Fibroblast of lung (primary cell): ENCODE measurements around the gene POGLUT2. TPM values are rescaled to one million over a fixed set of nuclear protein-coding genes. Genes with fewer than 3 reads are reported as not detected.
A peak's percentile ranks its signal among the peaks of the same experiment; 100 is the strongest.

Experiments used
- DNase-seq, 2 donors: peaks; one replicate each; pipeline versions ENCODE4 v3.0.0 to v3.0.0-alpha.2; 2010; ENCODE audit warnings: low read depth in 2 of 2
- H2AFZ ChIP-seq: 2 replicates; pipeline ENCODE4 v1.5.1; 2012; ENCODE audit warnings: low read length, control low read depth, inconsistent platforms
- H3K27ac ChIP-seq: 2 replicates; pipeline ENCODE4 v1.5.1; 2011; ENCODE audit warnings: low read length, control low read depth; ENCODE audit not compliant: insufficient read depth
- H3K27me3 ChIP-seq: 2 replicates; pipeline ENCODE4 v1.5.1; 2011; ENCODE audit warnings: mild to moderate bottlenecking, low read length; ENCODE audit not compliant: control insufficient read depth, insufficient read depth
- H3K36me3 ChIP-seq: 2 replicates; pipeline ENCODE4 v1.5.1; 2011; ENCODE audit warnings: low read length; ENCODE audit not compliant: control insufficient read depth, insufficient read depth
- H3K4me1 ChIP-seq: 2 replicates; pipeline ENCODE4 v1.5.1; 2011; ENCODE audit warnings: low read length; ENCODE audit not compliant: control insufficient read depth, insufficient read depth; ENCODE audit errors: extremely low read depth
- H3K4me2 ChIP-seq: 2 replicates; pipeline ENCODE4 v1.5.1; 2011; ENCODE audit warnings: low read length, control low read depth; ENCODE audit not compliant: insufficient read depth; ENCODE audit errors: extremely low read depth
- H3K4me3 ChIP-seq, 4 experiments: fragments of 200-600 bp in 1 of 4; sonication (generic) in 1 of 4; replicated peaks in 1 of 4; 2 replicates each; pipeline ENCODE4 v1.5.1; 2011 to 2016; ENCODE audit warnings: low read length in 4 of 4, low read depth in 3 of 4, mild to moderate bottlenecking in 3 of 4, control low read depth in 2 of 4, inconsistent platforms in 1 of 4, mixed read lengths in 1 of 4; ENCODE audit not compliant: insufficient read depth in 1 of 4; ENCODE audit errors: control extremely low read depth in 1 of 4
- H3K79me2 ChIP-seq: 2 replicates; pipeline ENCODE4 v1.5.1; 2012; ENCODE audit warnings: mild to moderate bottlenecking, low read length, inconsistent platforms; ENCODE audit not compliant: control insufficient read depth, insufficient read depth
- H3K9ac ChIP-seq: 2 replicates; pipeline ENCODE4 v1.5.1; 2011; ENCODE audit warnings: mild to moderate bottlenecking, low read length, control low read depth; ENCODE audit not compliant: insufficient read depth
- H3K9me3 ChIP-seq: 2 replicates; pipeline ENCODE4 v1.5.1; 2012; ENCODE audit warnings: low read depth, low read length; ENCODE audit not compliant: control insufficient read depth, insufficient read depth
- H4K20me1 ChIP-seq: 2 replicates; pipeline ENCODE4 v1.5.1; 2011; ENCODE audit warnings: low read length; ENCODE audit not compliant: control insufficient read depth, insufficient read depth; ENCODE audit errors: extremely low read depth
- EZH2 ChIP-seq: IDR thresholded peaks from 2 replicates; pipeline ENCODE4 v1.5.1; 2012; ENCODE audit warnings: low read length, control low read depth, mild to moderate bottlenecking; ENCODE audit errors: missing control alignments
- polyA plus RNA-seq, 2 donors: library from polyadenylated mRNA; depleted of rRNA in 1 of 2; stranded (reverse) in 1 of 2; unstranded in 1 of 2; fragments of >200 nt; gene quantifications; 2 replicates each; pipeline ENCODE4 v1.2.1, GENCODE V29; 2011 to 2012; ENCODE audit warnings: missing spikeins in 1 of 2
- total RNA-seq: library from RNA; depleted of rRNA; stranded (reverse); fragments of >200 nt; gene quantifications from 2 replicates; pipeline ENCODE4 v1.2.1, GENCODE V29; 2014
- TF ChIP-seq, protein P1 (sequence below), 2 donors: IDR thresholded peaks in 1 of 2; conservative IDR thresholded peaks in 1 of 2; 1 replicate in 1 of 2; 2 replicates in 1 of 2; pipeline ENCODE4 v1.5.1; 2011 to 2012; ENCODE audit warnings: low read length in 2 of 2, control low read depth in 1 of 2, inconsistent platforms in 1 of 2, low read depth in 1 of 2, mild to moderate bottlenecking in 1 of 2

The POGLUT2 gene
- total and polyA plus RNA-seq, 2 donors (not counting 1 experiment from before 2014, with no cell fraction given) = 11.7 to 18.1 TPM

DNA sequence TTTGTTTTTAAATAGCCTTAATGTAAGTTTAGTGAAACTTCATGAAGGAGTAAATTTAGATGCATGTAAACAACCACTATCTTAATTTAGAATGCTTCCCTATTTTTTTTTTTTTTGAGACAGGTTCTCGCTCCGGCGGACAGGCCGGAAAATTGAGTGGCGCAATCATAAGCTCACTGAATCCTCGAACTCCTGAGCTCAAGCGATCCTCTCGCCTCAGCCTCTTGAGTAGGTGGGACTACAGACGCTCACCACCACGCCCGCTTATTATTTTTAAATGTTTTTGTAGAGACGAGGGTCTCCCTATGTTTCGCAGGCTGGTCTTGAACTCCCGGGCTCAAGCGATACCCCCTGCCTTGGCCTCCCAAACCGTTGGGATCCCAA lies 26.7 kb downstream of the POGLUT2 start:
- TF ChIP-seq, protein P1, sequence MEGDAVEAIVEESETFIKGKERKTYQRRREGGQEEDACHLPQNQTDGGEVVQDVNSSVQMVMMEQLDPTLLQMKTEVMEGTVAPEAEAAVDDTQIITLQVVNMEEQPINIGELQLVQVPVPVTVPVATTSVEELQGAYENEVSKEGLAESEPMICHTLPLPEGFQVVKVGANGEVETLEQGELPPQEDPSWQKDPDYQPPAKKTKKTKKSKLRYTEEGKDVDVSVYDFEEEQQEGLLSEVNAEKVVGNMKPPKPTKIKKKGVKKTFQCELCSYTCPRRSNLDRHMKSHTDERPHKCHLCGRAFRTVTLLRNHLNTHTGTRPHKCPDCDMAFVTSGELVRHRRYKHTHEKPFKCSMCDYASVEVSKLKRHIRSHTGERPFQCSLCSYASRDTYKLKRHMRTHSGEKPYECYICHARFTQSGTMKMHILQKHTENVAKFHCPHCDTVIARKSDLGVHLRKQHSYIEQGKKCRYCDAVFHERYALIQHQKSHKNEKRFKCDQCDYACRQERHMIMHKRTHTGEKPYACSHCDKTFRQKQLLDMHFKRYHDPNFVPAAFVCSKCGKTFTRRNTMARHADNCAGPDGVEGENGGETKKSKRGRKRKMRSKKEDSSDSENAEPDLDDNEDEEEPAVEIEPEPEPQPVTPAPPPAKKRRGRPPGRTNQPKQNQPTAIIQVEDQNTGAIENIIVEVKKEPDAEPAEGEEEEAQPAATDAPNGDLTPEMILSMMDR (conservative IDR thresholded peaks at IDR 0.05 in 1 of 2, IDR thresholded peaks at IDR 0.05 in 1 of 2; ENCODE audit: low read depth in 1 of 2, low read length in 2 of 2) = no peak
- TF ChIP-seq EZH2 = no peak
- Histone ChIP-seq H3K4me3 (peak overlapping the region in 1 of 4 experiments; percentile 2), H3K79me2 (peaks cover 21% of the 10 kb centered on the region), H3K27ac (no peak overlapping the region), H3K27me3 (no peaks in the 10 kb centered on the region), H3K4me1 (peaks cover 3% of the 10 kb centered on the region), H2AFZ (no peak overlapping the region), H4K20me1 (no peaks in the 10 kb centered on the region), H3K9me3 (no peaks in the 10 kb centered on the region), H3K4me2 (peak overlapping the region; percentile 88), H3K9ac (no peak overlapping the region), H3K36me3 (no peaks in the 10 kb centered on the region)
- DNase-seq = no peak

DNA sequence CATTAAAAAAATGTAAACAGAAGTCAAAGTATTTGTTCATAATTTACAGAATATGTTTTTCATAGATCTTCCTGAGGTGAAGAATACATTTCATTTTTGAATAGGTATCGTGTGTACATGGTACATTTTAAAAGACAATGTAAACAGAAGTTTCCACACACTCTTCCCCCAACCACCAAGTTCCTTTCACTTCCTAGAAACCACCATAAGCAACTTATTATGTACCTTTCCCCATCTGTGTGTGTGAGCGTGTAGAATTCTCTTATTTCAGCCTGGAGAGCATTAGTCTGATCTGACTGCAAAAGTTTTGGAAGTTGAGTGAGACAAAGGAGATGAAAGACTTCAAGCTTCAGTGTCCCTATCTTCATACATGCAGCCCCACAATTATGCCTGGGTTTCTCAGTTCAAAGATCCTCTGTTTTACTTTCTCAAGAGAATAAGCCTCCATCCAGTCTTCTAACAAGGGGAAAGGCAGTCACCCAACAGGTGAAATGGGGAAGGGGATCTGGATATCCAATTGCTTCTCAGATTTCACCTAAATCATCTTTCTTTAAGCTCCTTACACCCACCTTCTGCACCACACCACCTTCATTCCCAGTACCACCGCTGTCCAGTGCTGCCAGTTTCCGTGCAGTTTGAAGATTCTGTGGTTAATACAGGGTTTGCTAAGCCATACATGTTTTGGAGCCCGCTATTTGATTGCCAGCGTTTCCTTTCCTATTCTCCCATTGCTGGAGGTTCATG lies 27.3 kb downstream of the POGLUT2 start:
- Histone ChIP-seq H2AFZ (no peak overlapping the region), H3K4me2 (peak overlapping the region; percentile 13), H3K4me1 (peaks cover 3% of the 10 kb centered on the region), H3K79me2 (peaks cover 21% of the 10 kb centered on the region), H3K4me3 (no peak overlapping the region), H4K20me1 (no peaks in the 10 kb centered on the region), H3K27me3 (no peaks in the 10 kb centered on the region), H3K27ac (no peak overlapping the region), H3K9ac (no peak overlapping the region), H3K36me3 (no peaks in the 10 kb centered on the region), H3K9me3 (no peaks in the 10 kb centered on the region)
- TF ChIP-seq, protein P1 (conservative IDR thresholded peaks at IDR 0.05 in 1 of 2, IDR thresholded peaks at IDR 0.05 in 1 of 2; ENCODE audit: low read depth in 1 of 2, low read length in 2 of 2) = no peak
- TF ChIP-seq EZH2 = no peak
- DNase-seq = no peak

DNA sequence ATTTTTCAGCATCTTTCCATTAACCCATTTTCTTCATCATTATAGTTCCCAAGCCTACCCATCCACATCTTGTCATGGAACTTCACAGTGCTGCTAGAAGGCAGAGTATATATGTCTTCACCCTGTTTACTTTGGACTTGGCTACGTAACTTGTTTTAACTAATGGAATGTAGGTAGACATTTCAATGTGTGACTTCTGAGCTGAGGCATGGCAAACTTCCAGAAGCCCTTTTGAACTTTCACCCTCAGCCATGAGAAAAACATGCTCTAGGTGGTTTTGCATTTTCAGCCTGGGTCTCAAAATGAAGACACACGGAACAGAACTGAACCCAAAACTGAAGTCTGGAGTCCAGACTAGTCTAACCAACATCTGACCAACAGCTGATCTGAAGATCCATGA lies 28.3 kb downstream of the POGLUT2 start:
- H3K36me3 ChIP-seq = no peaks in the 10 kb centered on the region

More for the DNA sequence above, 28.3 kb downstream of the POGLUT2 start:
- Histone ChIP-seq H4K20me1 (no peaks in the 10 kb centered on the region), H3K27me3 (no peaks in the 10 kb centered on the region), H2AFZ (no peak overlapping the region), H3K79me2 (peaks cover 21% of the 10 kb centered on the region), H3K9me3 (no peaks in the 10 kb centered on the region), H3K9ac (no peak overlapping the region), H3K27ac (no peak overlapping the region), H3K4me2 (no peak overlapping the region), H3K4me3 (no peak overlapping the region), H3K4me1 (peaks cover 3% of the 10 kb centered on the region)
- no peak for DNase-seq
- TF ChIP-seq EZH2 = no peak
- TF ChIP-seq, protein P1 (conservative IDR thresholded peaks at IDR 0.05 in 1 of 2, IDR thresholded peaks at IDR 0.05 in 1 of 2; ENCODE audit: low read depth in 1 of 2, low read length in 2 of 2) = no peak
